ENCODE measurements around the gene CD38. TPM values are rescaled to one million over a fixed set of nuclear protein-coding genes. Genes with fewer than 3 reads are reported as not detected.

The CD38 gene
- total RNA-seq, 1 donor from 2014 or later, result not detected

DNA sequence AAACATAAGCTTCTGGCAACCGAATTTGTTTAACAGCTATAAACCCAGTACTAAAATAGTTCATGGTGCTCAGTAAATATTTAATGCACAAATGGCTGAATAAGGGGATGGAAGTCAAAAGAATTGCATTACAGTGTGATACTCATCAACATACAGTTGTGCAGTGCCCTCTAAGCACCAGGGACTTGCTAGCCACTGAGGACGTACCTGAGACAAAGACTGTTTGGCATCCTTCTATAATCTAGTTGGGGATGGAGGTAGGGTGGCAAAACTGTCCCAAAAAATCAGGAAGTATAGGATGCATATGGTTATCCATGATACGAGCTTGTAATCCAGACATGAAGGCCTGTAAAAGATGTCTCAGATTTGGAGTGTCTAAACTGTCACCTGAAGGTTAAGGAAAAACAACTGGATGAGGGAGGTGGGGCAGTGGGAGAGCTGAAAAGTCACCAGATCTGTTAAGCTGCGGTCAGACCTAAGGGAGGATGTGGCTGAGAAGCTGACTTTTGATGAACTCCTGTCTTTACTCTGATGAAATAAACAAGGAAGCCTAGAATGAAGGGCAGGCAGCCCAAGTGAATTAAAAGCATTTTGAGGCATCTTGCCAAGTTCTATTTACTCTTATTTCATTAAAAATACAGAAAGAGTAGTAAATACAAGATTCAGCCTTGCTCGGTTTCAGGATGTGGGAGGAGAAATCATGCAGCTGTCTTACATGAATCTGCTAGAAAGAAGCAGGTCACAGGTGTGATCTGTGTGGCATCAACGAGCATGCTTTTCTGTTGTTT lies 12.0 kb upstream of the CD38 start:
- TF ChIP-seq, protein P1, sequence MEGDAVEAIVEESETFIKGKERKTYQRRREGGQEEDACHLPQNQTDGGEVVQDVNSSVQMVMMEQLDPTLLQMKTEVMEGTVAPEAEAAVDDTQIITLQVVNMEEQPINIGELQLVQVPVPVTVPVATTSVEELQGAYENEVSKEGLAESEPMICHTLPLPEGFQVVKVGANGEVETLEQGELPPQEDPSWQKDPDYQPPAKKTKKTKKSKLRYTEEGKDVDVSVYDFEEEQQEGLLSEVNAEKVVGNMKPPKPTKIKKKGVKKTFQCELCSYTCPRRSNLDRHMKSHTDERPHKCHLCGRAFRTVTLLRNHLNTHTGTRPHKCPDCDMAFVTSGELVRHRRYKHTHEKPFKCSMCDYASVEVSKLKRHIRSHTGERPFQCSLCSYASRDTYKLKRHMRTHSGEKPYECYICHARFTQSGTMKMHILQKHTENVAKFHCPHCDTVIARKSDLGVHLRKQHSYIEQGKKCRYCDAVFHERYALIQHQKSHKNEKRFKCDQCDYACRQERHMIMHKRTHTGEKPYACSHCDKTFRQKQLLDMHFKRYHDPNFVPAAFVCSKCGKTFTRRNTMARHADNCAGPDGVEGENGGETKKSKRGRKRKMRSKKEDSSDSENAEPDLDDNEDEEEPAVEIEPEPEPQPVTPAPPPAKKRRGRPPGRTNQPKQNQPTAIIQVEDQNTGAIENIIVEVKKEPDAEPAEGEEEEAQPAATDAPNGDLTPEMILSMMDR (IDR thresholded peaks at IDR 0.05; ENCODE audit: insufficient read depth, low read length, severe bottlenecking), result no peak
- Histone ChIP-seq H3K4me3 (ENCODE audit: low read depth, low read length) (no peak overlapping the region), H3K36me3 (ENCODE audit: control insufficient read depth, insufficient read depth, low read length) (no peaks in the 10 kb centered on the region), H3K27me3 (ENCODE audit: control insufficient read depth, insufficient read depth, low read length) (no peaks in the 10 kb centered on the region)
- DNase-seq (ENCODE audit: low read depth), result no peak
- peak; percentile 92 for FAIRE-seq

DNA sequence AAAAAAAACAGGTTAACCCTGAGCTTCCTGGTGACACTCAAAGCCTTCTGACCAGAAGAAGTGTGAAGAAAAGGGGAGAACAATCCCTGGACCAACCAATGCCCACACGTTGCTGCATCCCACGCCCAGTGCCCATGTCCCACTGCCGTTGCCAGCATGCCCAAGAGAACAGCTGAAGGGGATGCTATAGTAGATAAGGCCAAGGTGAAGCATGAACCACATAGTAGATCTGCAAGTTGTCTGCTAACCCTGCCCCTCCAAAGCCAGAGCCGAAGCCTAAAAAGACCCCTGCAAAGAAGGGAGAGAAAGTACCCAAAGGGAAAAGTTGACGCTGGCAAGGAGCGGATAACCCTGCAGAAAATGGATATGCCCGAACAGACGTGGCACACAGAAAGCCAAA lies 11.3 kb upstream of the CD38 start:
- TF ChIP-seq, protein P1 (IDR thresholded peaks at IDR 0.05; ENCODE audit: insufficient read depth, low read length, severe bottlenecking), result no peak
- no peak for FAIRE-seq
- Histone ChIP-seq H3K36me3 (ENCODE audit: control insufficient read depth, insufficient read depth, low read length) (no peaks in the 10 kb centered on the region), H3K4me3 (ENCODE audit: low read depth, low read length) (no peak overlapping the region), H3K27me3 (ENCODE audit: control insufficient read depth, insufficient read depth, low read length) (no peaks in the 10 kb centered on the region)
- no peak for DNase-seq (ENCODE audit: low read depth)

DNA sequence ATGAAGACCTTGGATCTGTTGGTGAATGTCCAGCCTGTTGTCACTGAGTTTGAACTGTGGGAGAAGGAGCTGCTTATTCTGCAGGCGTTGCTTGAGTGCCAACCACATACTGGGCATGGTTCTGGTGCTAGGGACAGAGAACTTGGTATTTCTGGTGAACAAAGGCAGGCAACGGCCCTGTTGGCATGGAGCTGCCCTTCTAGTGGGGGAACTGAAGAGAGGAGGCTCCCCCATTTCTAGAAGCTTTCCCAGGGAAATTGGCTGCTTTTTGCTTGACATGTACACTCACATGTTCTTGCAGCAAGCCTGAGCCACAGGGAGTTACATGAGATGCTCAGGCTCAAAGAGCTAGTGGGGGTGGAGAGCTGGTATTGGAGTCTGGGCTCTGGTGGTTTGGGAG lies 8.9 kb upstream of the CD38 start:
- FAIRE-seq (no peak), DNase-seq (ENCODE audit: low read depth) (no peak)
- TF ChIP-seq, protein P1 (IDR thresholded peaks at IDR 0.05; ENCODE audit: insufficient read depth, low read length, severe bottlenecking), result no peak
- no peak overlapping the region for H3K4me3 ChIP-seq (ENCODE audit: low read depth, low read length)
- no peaks in the 10 kb centered on the region for H3K27me3 ChIP-seq (ENCODE audit: control insufficient read depth, insufficient read depth, low read length)
- H3K36me3 ChIP-seq (ENCODE audit: control insufficient read depth, insufficient read depth, low read length), result no peaks in the 10 kb centered on the region

DNA sequence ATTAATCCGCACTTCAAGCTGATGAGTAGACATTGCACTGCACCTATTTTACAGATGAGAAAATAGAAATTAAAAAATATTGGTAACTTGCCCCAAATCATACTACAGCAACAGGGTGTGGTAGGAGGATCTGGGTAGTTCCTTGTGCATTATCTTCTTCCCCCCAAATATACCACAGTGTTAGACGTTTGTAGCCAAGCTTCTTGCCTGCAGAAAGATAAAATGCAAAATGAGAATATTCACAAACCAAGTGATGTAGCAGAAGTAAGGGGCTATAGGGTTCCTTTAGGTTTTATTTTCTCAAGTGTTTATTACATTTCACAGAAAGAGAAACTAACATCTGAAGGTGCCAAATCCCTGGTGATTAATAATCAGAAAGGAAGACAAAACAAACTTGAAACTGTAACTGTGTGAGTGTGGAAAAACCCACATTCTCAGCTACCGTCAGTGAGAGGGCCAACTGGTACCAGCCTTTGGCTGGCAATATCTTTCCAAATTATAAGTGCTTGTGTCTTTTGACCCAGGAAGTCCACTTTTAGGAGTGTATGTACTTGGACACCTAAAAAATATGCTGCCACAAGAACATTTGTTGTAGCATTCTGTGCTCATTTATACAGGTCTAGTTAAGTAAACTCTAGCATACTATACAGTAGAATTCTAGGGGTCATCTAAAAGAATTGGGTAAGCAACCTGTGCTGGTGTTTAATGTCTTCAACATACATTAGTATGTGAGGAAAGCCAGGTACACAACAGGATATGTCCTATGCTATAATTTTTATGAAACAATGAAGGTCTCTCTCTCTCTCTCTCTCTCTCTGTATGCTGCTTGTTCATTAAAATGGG lies 6.7 kb upstream of the CD38 start:
- H3K36me3 ChIP-seq (ENCODE audit: control insufficient read depth, insufficient read depth, low read length), result no peaks in the 10 kb centered on the region
- no peak overlapping the region for H3K4me3 ChIP-seq (ENCODE audit: low read depth, low read length)
- no peak for DNase-seq (ENCODE audit: low read depth)
- TF ChIP-seq, protein P1 (IDR thresholded peaks at IDR 0.05; ENCODE audit: insufficient read depth, low read length, severe bottlenecking), result no peak
- no peak for FAIRE-seq
- H3K27me3 ChIP-seq (ENCODE audit: control insufficient read depth, insufficient read depth, low read length), result no peaks in the 10 kb centered on the region

DNA sequence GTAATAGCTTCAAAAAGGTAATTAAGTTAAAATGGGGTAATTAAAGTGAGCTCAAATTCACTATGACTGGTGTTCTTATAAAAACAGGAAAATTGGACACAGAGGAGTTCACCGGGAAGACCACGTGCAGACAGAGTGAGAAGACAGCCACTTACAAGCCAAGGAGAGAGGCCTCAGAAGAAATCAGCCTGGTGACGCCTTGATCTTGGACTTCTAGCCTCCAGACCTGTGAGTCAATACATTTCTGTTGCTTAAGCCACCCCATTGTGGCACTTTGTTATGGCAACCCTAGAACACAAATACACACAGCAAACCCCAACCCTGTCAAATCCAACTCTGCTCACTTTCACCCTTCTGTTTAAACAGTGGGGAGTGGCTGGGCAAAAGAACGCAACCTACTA lies 4.1 kb upstream of the CD38 start:
- no peaks in the 10 kb centered on the region for H3K36me3 ChIP-seq (ENCODE audit: control insufficient read depth, insufficient read depth, low read length)
- no peak overlapping the region for H3K4me3 ChIP-seq (ENCODE audit: low read depth, low read length)
- peak; percentile 82 for DNase-seq (ENCODE audit: low read depth)
- FAIRE-seq, result no peak
- TF ChIP-seq, protein P1 (IDR thresholded peaks at IDR 0.05; ENCODE audit: insufficient read depth, low read length, severe bottlenecking), result no peak
- H3K27me3 ChIP-seq (ENCODE audit: control insufficient read depth, insufficient read depth, low read length), result peaks cover 8% of the 10 kb centered on the region
